ENCODE results near the gene PDE4D.
"Not testable (repeated sequence)": the region's sequence is repeated elsewhere in the genome, so short reads cannot be mapped to it uniquely, and the experiment has no call there.

Gene PDE4D

GRCh38 chr5:59496524-59497134 is 396.9 kb downstream of the PDE4D start:
- DNase-seq: no peak

DNA sequence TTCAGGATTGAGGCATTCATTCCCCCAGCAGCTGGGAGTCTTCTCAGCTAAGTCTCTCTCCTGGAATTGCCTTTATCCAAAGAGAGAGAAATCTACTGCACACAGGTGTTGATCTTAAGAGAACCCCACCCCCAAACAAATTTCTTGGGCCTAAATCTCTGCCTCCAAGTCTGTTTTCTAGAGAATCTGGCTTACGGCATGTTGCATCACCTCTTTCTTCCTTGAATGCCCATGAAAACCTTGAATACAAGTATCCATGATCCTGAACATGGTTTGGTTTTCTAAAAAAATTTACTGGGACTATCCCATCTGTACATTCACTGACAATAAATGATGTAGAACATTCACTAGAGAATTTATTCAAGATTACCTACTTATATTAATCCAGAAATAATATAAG is 401.6 kb downstream of the PDE4D start:
- DNase-seq: no peak

- no peak for DNase-seq
Observed at GRCh38 chr5:59489551-59489950, 404.0 kb downstream of the PDE4D start.

GRCh38 chr5:59487772-59488729 is 405.5 kb downstream of the PDE4D start:
- no peak for DNase-seq

GRCh38 chr5:59487068-59487686 is 406.3 kb downstream of the PDE4D start:
- no peak for DNase-seq

- DNase-seq: no peak
Observed at GRCh38 chr5:59486508-59486907, 407.0 kb downstream of the PDE4D start.

DNA sequence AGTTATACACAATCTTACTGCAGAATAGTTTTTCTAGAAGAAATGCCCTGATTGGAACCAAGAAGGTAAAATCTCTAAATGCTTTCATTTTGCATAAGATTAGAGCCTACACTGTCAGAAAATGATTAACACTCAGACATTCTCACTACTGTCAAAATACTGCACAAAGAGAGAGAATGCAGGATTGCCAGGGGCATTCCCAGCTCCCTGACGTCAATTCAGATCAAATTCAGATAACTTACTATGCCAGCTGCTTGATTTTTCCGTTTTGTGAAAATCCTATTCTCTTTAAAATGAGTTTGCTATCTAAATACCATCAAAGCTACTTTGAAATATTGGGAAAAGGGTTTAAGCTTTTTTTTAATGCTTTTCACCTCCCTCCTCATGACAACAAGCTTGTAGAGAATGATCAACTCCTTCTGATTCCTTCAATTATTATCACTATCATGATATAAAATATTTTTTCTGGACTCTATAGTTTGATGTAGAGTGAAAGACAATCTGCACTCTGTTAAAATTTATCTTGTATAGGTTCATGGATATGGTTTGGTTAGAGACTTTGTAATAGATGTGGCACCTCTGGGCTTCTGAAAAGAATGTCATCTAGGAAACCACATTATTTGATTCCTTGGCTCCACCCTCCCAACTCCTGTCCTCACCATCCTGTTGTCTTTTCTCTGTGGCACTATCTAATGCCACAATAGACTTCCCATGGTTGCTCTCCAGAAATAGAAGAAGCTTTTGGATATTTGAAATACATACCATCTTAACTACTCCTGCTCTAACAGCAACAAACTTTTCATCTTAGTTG is 407.7 kb downstream of the PDE4D start:
- DNase-seq: no peak

GRCh38 chr5:59485107-59485506 is 408.4 kb downstream of the PDE4D start:
- no peak for DNase-seq

GRCh38 chr5:59484618-59485017 is 408.9 kb downstream of the PDE4D start:
- no peak for DNase-seq

DNA sequence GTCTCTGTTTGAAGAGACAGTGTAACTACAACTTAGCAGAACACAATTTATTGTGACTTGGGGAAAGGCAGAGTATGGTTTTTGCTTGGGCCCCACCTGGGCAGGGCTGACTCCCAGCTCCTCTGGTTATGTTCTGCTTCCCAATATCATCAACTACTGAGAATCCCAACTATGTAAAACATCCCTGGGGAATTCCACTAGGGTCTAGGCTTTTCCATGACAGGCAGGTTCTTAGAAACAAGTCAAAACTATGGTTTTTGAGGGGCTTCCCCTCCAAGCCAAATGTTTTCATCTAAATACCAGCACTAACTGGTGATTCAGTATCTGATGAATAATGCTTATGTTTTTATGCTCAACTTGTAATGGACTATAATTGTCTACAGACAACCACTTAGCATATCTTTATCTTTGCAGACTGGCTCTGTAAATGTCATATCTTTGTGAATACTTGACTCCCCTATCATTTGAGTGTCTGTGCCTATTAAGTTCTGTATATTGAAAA is 409.5 kb downstream of the PDE4D start:
- DNase-seq: no peak

- DNase-seq: no peak
Observed at GRCh38 chr5:59479086-59479485, 414.4 kb downstream of the PDE4D start.

DNA sequence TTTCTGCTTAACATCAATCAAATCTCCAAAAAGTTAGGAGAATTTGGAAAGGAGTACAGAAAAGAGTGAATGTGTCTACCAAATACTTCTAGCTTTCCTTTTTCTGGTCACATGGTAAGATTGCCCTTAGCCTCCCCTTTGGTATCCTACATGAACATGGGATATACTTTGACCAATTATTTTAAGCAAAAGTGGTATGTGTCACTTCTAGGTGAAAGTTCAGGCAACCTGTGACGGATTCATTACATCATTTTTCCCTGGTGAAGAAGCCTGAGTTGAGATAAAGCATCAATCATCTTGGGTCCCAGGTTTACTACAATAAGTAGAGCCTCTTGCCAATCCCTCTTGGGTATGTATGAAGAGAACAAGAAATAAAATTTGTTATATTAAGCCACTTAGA is 419.2 kb downstream of the PDE4D start:
- DNase-seq: no peak

DNA sequence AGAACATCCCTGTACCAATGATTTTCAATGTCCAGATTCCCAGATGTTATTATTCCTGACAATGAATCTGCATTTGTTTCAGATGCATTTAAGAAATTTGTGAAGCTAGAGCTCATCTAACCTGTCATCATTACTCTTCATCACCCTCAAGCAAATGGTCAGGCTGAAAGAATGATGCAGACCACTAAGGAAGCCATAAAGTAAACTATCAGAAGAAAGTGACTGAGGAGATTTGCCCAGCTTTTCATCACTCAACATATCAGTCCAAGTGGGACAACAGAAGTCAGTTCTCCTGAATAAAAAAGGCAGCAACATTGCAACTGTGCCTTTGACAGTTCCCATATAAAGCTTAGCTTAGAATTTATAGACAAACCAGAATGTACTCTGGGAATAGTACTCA is 419.9 kb downstream of the PDE4D start:
- DNase-seq: no peak

DNA sequence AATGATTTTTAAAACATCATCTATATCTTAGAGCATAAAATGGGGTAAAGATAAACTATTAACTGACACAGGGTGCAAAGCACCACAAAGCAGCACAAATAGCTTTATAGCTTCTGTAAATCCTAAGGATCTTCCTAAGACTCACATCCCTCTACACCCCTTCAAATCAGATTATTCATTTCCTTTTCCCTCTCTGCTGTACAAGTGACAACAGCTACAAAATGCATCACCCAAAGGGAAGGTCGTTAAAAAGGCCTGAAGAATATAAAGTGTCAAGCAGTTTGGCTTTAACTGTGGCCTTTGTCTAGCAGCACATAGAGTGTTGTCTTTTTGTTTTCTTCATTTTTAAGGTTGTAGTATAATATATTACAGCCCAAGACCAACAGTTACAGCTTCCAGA is 422.1 kb downstream of the PDE4D start:
- DNase-seq: no peak

GRCh38 chr5:59467969-59468368 is 425.6 kb downstream of the PDE4D start:
- DNase-seq: no peak

DNA sequence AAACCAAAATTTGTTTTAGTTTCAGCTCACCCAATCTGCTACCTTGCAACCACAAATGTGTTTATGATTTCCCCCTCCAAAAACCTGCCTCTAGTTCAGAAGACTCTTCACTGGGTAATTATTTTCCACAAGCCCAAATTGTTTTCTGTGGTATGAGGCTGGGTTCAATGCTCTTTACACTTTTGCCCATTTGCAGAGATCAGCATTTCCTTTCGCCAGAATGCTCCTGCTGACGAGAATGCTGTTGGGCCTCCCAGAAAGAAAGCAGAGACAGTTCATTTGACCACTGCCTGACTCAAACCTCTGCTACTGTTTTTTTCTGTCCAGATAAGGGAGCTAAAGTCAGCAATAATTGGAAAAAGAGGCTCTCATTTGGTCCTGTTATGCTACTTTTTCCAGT is 427.3 kb downstream of the PDE4D start:
- no peak for DNase-seq

- no peak for DNase-seq
Observed at GRCh38 chr5:59464969-59465368, 428.6 kb downstream of the PDE4D start.

DNA sequence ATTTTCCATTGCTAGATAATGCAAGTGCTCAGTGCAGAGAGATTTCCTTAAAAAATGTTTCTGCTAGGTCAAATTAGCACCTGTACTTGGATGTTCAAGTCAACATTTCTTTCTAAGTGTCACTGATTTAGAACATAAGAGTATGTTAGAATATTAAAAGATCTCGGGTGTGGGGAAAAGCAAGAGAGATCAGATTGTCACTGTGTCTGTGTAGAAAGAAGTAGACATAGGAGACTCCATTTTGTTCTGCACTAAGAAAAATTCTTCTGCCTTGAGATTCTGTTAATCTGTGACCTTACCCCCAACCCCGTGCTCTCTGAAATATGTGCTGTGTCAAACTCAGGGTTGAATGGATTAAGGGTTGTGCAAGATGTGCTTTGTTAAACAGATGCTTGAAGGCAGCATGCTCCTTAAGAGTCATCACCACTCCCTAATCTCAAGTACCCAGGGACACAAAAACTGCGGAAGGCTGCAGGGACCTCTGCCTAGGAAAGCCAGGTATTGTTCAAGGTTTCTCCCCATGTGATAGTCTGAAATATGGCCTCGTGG is 429.8 kb downstream of the PDE4D start:
- not testable (repeated sequence) for DNase-seq

GRCh38 chr5:59462956-59463355 is 430.6 kb downstream of the PDE4D start:
- no peak for DNase-seq

- no peak for DNase-seq
Observed at GRCh38 chr5:59460368-59461153, 433.0 kb downstream of the PDE4D start.

DNA sequence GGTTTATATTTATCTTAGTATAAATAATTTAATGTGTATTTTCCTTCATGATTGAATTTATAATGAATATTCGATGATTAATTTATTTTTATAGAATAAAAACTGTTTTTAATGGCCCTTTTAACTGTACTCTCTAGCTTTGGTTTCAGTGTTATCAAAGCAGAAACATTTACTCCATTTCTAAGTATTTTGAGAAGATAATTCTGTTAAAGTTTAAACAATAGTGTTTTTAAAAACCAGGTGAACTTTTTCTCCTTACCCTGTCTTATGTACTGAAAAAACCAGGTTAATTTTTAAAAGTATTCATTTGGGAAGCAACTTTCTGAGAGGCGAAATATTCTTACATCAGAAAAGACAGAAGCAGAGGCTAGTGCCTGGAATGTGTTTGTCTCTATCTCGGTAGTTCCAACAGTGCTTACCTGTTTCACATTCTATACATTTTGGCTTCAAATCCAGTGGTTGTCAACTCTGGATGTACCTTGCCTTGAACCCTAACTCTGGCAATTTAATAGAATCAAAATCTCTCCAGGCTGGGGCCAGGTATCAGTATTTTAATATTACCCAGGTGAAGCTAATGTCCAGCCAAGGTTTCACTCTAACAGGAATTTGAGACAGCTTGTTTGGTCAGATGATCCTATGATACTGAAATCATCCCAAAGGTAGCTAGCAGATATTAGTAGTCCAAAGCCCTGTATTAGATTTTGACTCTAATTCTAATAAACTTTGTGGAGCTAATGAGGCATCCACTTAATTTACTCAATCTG is 434.4 kb downstream of the PDE4D start:
- no peak for DNase-seq

Data from NCI-H1092 (cell line).